A204.1 (cell line): ENCODE results near the gene SDK1.

Source experiments
- FAIRE-seq: peaks from 2 replicates; lab custom pipeline; 2012; peaks lifted over from hg19 to GRCh38; lab: Jason Lieb, UNC

The SDK1 gene

DNA sequence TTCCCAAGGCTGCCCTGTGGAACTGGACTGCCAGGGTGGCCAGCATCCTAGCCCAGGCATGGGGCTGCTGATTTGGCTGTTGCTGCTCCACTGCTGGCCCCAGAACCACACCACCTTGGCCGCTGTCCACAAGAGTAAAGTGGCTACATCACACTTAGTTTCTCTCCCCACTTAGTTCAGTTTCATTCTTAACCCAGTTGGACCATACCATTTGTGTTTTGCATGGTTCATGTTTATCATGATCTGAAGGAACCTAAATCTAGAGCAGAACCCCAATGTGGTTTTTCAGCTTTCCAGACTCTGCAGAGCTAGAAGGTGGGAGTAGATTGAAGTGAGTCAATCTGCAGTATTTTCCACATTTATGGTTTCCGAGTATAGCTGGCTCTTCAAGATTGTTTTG, 32.8 kb downstream of the SDK1 start:
- no peak for FAIRE-seq

- FAIRE-seq, result no peak
These were observed 35.1 kb downstream of the SDK1 start for GRCh38 chr7:3336042-3336665.

GRCh38 chr7:3338161-3338560, 37.1 kb downstream of the SDK1 start:
- FAIRE-seq, result no peak

- FAIRE-seq, result no peak
These were observed 44.8 kb downstream of the SDK1 start for GRCh38 chr7:3345699-3346481.

DNA sequence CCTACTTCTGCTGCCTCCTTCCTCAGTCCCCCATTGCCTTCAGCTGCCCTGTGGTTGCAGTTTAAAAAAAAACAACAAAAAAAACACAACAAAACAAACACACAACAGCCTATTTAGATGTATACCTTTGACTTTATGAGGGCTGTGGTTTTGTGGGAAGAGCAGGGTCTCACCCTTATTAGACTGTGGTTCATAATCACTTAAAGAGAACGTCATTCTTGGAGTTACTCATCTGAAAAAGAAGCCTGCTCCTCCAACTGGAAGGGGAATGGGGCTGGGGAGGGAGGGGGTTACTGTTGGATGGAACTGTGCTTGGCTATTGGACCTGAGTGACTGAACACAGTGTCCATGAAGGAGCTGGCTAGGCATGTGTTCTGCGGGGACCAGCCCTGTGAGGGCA, 48.1 kb downstream of the SDK1 start:
- FAIRE-seq, result no peak

DNA sequence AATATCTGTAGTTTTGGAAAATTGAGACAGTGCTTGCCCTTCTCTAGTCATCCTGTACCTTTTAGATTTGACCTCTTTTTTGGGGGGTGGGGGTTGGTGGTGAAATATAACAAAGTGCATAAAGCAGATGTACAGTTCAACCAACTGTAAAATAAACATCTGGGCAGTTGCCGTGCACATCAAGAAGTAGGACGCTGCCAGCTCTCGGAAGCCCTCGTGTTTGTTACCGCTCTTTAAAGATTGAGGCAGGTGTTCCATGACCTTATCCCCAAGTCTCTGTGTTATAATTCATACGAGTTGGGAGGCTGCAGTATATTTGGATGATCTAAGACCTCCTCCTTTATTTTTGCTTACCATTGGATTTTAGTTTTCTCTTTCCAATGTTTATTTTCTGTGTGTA, 55.1 kb downstream of the SDK1 start:
- no peak for FAIRE-seq

- FAIRE-seq, result no peak
These were observed 57.9 kb downstream of the SDK1 start for GRCh38 chr7:3358991-3359390.

DNA sequence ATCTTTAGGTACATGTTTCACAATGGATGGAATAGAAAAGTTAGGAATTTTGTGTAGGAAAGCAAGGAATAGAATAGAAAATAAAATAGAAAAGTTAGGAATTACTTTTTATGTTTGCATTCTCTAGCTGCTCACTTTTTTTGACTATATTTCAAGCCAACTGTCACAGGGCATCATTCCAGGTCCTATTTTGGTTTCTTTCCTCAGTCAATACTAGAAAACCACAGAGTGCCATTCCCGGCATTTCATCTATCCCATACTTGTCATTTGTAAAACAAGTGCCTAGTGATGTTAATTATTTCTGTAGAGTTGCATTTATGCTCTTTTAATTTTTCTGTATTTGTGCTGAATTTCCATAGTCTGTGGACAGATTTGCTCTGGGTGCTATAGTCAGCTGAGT, 66.2 kb downstream of the SDK1 start:
- no peak for FAIRE-seq

GRCh38 chr7:3370068-3370830, 69.2 kb downstream of the SDK1 start:
- FAIRE-seq, result no peak

GRCh38 chr7:3370921-3371320, 69.9 kb downstream of the SDK1 start:
- no peak for FAIRE-seq

GRCh38 chr7:3371601-3372000, 70.5 kb downstream of the SDK1 start:
- FAIRE-seq, result no peak

DNA sequence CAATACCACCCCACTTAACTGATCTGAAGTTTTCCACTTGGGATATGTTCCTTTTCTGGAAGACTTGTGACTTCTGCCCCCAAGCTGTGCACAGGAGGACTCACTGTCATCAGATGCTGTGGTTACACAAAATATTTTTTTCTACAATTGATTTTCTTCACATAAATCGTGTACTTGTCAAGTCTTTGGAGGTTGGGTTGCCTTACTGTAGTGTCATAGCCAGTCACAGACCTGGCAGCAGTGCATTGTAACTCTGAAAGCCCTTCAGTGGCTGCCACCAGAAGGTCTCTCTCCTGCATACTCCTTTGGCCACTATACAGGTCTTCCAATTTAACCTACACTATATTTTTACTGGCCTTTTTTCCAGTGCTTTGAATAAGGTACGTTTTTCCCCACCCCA, 73.2 kb downstream of the SDK1 start:
- FAIRE-seq, result no peak

GRCh38 chr7:3378390-3379150, 77.5 kb downstream of the SDK1 start:
- FAIRE-seq, result no peak

DNA sequence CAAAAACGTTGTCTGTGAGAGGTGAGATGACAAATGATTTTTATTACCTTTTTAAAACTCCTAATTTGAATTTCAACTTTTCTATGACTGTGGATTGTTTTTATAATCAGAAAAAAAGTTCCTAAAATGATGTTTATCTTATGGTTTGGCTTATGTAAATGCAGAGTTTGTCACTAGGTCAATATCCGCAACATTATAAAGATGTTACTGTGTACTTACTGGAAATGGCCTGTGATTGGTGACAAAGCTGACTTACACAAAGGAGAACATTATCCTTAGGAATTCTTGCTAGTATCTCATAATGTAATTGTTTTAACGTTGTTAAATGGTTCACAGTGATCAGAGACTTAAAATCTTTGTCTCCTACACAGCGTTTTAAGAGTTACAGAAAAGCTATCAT, 79.0 kb downstream of the SDK1 start:
- FAIRE-seq, result no peak

- no peak for FAIRE-seq
These were observed 80.0 kb downstream of the SDK1 start for GRCh38 chr7:3380886-3381685.

- no peak for FAIRE-seq
These were observed 85.6 kb downstream of the SDK1 start for GRCh38 chr7:3386423-3387190.

GRCh38 chr7:3393862-3394261, 92.8 kb downstream of the SDK1 start:
- FAIRE-seq, result no peak

DNA sequence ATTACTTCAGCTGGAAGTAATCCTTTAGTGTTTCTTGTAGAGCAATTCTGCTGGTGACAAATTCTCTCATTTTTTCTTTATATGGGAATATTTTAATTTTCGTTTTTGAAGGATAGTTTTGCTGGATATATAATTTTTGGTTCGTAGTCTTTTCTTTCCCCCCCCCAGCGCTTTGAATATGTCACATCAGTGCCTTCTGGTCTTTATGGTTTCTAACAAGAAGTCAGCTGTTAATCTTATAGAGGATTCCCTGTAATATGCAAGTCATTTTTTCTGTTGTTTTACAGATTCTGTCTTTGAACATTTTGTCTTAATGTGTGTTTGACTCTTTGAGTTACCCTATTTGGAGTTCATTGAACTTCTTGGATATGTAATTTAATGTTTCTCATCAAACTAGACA, 96.3 kb downstream of the SDK1 start:
- no peak for FAIRE-seq

GRCh38 chr7:3399858-3400257, 98.8 kb downstream of the SDK1 start:
- no peak for FAIRE-seq

DNA sequence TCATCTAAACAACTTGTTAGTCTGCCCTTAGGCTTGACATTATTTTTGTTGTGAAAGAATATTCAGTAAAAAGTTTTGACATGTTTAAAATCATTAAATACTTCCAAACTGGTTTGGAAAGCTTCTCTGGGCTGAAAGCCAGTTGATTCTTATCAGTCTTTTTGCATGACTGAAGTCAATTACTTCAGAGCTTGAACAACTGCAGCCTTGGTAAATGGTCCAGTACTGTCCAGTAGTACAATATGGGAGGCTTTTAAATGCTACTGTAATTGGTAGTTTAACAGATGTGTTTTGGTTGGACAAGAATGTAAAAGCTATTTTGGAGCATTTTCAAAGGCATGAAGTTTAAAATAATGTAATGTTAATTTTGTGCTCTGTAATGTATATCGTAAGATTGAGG, 103.4 kb downstream of the SDK1 start:
- no peak for FAIRE-seq
